GM18858 (cell line): ENCODE results near the gene TECPR2.

Source experiments
- ATAC-seq: cut with Tn5 transposase; IDR thresholded peaks from one replicate; pipeline ENCODE4 v1.9.1; 2021; ENCODE audit not compliant: unreplicated experiment

TECPR2 gene

GRCh38 chr14:102421411-102422057, 58.8 kb downstream of the TECPR2 start:
- ATAC-seq: no peak

DNA sequence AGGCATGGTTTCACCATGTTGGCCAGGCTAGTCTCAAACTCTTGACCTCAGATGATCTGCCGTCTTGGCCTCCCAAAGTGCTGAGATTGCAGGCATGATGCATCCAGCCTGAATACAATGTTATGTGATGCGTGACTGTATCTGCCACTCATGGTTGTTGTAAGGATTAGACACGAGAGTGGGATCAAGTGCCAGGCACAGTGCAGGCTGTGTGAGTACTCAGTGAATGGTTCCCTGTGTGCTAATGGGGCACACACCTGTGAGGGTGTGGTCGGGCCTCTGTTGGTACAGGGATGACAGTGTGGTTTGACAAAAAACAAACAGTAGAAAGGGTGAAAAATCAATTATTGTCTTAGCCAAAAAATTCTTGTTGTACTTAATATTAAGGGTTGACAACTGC, 61.8 kb downstream of the TECPR2 start:
- ATAC-seq: no peak

DNA sequence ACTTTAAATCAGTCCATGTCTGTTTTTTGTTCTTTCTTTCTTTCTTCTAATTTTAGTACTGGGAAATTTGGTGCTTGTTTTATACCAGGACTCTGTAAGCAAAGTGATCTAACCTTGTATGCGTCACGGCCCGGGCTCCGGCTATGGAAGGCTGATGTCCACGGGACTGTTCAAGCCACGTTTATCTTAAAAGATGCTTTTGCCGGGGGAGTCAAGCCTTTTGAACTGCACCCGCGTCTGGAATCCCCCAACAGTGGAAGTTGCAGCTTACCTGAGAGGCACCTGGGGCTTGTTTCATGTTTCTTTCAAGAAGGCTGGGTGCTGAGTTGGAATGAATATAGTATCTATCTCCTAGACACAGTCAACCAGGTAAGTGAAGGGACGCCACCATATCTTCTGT, 62.2 kb downstream of the TECPR2 start:
- no peak for ATAC-seq

DNA sequence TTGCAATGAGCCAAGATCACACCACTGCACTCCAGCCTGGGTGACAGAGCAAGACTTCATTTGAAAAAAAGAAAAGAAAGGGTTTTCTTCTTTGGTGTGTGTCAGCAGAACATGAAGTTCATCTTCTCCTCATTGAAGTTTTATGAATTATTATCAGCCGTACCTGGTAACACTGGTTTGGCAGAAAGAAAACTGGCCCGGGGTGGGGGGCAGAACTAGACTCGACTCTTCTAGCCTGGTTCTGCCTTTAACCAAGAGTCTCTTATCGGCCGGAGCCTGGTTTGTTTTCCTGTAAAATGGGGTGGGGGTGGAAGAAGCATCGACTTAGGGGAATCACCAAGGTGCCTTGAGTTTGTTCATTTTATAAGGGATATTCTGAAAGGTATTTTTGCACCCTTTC, 64.1 kb downstream of the TECPR2 start:
- no peak for ATAC-seq

DNA sequence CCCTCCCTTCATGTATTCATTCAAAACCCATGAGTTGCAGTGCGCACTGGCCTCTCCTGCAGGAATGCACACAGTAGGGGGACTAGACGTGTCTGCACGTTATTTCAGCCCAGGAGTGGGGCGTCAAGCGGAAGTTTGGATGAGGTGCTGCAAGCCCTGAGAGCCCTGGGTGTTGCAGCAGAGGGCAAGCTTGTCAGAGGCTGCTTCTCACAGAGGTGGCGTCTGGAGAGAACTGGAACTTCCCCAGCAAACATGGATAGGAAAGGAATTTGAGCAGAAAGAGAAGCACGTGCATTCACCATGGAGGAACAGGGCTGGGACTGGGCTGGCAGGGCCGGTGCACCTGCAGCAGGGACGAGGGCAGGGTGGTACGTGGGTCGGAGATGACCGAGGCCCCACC, 64.9 kb downstream of the TECPR2 start:
- ATAC-seq: no peak

DNA sequence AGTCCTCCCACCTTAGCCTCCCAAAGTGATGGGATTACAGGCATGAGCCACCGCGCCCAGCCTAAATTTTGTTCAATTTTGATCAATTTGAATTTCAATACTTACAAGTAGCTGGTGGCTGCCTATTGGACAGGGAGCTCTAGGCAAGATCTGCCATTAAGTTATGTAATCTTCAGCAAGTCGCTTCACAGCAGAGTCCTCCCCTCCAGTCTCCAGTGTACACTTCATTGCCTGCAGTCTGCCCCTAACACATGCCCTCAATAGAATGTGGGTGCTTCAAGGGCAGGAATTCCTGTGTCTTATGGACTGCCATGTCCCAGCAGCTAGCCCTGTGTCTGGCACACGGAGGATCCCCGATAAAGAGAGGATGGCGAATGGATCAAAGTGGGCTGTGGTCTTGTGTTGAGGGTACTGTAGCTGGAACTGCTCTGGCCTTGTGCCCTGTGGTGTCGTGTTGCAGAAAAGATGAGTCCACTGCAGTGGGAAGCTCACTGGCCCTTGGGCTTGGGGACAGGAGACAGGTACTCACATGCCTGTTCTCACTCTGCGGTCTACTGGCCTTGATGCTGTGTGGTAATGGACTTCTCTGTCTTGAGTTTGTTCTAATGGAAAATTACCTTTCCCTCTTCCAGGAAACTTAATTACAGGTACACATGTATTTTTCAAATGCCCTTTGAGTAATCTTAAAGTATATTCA, 67.6 kb downstream of the TECPR2 start:
- ATAC-seq: no peak

DNA sequence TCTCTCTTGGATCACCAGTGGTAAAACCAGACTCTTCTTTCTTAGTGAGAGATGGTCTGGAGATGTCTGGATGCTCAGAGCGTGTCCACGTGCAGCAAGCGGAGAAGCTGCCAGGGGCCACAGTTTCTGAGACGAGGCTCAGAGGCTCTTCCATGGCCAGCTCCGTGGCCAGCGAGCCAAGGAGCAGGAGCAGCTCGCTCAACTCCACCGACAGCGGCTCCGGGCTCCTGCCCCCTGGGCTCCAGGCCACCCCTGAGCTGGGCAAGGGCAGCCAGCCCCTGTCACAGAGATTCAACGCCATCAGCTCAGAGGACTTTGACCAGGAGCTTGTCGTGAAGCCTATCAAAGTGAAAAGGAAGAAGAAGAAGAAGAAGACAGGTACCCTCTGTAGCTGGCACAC, 69.0 kb downstream of the TECPR2 start:
- no peak for ATAC-seq

- ATAC-seq: no peak
Measured at GRCh38 chr14:102434647-102435175, 72.0 kb downstream of the TECPR2 start.

DNA sequence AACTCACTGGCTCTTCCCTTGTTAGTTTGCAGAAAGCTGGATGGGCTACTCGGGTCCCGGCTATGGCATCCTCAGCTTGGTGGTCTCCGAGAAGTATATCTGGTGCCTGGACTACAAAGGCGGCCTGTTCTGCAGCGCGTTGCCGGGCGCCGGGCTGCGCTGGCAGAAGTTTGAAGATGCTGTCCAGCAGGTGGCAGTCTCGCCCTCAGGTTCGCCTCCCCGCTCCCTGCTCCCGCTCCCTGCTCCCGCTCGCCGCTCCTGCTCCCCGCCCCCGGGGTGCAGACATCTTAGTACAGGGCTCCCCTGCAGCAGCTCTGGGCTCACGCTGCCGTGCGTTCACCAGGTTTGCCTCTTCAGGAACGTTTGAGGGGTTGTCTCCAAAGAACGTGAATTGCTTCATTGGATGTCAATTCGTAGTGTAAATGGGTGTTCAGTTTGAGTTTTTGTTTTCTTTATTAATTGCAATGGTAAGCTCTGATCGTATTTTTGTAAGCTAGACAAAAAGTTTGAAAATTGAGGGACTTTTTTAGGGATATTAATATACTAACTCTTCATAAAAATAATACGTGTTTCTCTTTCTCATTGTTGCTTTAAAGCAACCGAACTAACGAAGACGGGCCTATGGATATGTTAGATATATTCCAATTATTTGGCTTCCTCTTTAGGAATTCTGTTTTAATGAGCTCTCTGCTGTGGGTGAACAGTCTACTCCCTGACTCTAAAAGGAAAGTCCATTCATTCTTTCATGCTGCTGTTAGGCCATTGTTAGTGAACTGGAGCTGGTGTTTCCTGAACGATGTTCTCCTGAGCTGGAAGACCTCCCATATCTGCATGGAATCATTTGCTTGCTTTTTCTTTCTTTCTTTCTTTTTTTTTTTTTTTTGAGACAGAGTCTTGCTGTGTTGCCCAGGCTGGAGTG, 75.5 kb downstream of the TECPR2 start:
- ATAC-seq: no peak

DNA sequence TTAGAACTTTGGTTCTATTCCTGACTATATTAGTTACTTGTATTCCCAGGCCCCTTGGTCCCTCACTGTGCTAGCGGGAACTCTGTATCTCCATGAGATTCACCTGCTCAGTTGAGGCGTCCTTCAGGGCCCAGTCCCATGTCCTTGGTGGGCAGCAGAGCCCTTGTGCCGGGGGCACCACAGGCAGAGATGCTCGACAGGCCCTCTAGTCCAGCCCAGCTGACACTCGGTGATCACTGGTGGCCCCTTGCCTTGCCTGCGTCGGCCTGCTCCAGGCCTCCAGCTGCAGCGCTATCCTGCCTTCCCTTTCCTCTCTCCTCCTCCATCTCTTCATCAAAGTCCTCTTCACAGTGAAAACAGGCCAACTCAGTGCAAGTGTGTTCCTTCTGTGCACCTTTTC, 76.8 kb downstream of the TECPR2 start:
- ATAC-seq: no peak

DNA sequence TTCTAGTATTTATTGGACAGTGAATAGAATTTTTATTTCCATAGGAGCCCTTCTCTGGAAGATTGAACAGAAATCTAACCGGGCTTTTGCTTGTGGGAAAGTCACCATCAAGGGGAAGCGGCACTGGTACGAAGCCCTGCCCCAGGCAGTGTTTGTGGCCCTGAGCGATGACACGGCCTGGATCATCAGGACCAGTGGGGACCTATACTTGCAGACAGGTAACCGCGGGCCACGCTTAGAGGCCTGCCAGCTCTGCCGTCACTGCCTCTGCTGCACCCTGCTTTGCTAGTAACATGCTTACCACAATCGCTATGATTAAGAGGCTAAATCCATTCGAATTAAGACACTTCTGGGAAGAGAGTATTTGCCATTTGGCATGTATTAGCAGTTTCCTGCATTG, 77.7 kb downstream of the TECPR2 start:
- ATAC-seq: no peak

DNA sequence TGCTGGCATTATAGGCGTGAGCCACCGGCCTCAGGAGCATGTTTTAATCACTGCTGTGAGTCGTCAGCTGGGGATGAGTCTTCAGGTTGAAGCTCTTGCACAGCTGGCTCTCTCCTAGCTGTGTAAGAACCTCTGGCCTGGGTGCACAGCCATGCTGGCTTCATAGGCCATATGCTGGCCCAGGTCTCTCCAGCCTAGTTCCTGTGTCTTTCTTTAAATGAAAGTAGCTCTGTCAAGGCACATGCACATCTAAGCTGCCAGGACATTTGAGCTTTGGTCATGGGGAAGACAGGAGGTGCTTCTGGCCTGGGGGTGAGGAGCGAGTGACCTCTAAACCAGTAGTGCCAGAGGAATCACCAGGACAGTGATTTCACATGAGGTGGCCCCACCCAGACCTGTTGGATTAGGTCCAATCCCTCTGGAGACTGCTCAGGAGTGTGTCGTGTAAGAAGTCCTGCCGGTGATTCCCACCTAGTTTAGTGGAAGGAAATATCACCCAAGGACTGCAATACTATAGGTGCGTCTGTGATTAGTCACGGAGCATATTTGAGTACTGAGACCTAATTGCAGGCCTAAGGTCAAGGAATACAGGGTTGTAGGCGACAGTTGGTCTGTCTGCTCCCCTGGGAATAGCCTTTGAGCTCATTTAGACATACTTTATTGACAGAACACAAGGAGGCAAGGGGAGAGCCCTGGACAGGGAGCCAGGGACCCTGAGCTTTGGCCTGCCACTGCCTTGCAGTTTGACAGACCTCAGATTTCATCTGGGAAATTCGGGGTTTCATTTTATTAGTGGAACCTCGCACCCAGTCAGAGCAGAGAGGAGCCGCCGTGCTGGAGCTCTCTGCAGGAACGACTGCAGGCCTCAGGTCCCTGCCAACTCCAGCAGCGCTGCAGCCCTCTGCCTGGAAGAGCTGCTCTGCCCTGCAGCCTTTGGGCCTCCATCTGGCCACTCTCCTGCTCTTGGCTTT, 79.8 kb downstream of the TECPR2 start:
- ATAC-seq: no peak

- no peak for ATAC-seq
Measured at GRCh38 chr14:102445066-102445465, 82.3 kb downstream of the TECPR2 start.

GRCh38 chr14:102445641-102446040, 82.9 kb downstream of the TECPR2 start:
- no peak for ATAC-seq

- no peak for ATAC-seq
Measured at GRCh38 chr14:102450206-102451063, 87.7 kb downstream of the TECPR2 start.

- ATAC-seq: no peak
Measured at GRCh38 chr14:102451064-102451352, 88.3 kb downstream of the TECPR2 start.

DNA sequence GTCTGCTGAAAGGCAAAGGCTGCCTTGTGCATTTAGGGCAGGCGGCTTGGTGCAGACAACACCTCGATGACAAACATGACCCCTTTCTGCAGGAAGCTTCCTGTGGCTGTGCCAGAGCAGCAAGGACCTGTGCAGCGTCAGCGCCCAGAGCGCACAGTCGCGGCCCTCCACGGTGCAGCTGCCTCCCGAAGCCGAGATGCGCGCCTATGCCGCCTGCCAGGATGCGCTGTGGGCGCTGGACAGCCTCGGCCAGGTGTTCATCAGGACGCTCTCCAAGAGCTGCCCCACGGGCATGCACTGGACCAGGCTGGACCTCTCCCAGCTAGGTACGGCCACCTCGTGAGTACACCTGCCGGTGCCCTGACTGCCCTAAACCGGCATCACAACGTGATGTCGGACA, 89.6 kb downstream of the TECPR2 start:
- ATAC-seq: no peak

DNA sequence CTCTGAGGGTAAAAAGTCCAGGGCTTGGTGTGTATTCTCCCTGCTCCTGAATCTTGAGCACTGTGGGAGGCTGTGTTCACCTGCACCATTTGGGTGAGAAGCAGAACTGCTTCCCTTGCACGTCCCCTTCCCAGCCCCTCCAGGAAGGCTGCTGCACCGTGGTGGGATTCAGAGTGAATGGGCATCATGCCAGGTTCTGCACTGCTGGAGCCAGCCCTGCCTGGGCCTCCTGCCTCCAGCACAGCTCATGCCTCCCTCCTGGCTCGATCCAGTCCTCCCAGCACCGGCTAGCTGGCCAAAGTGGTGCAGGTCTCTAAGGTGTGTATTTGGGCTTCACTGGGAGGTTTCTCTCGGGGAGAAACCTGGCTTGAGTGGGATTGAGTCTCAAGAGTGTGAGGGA, 92.0 kb downstream of the TECPR2 start:
- no peak for ATAC-seq

DNA sequence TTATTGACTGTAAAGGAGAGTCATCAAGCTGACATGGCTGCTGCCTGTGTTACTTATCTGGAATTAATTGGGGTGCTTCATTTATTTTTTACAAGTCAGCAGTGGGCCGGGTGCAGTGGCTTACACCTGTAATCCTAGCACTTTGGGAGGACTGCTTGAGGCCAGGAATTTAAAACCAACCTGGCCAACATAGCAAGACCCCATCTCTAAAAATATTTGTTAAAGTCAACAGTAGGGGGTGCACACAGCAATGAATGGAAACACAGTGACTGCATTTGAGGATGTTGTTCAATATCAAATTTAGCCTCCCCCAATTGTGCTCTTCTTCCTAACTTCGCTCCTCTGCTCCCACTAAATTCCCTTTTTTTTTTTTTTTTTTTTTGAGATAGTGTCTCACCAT, 94.8 kb downstream of the TECPR2 start:
- ATAC-seq: no peak
